Measurements from ENCODE around the gene CYSLTR2.

GRCh38 chr13:48618937-48619336, 34.8 kb upstream of the CYSLTR2 start:
- no peak for TF ChIP-seq RAD21 (IDR thresholded peaks at IDR 0.05; ENCODE audit: low read depth)
- TF ChIP-seq TAF1 (IDR thresholded peaks at IDR 0.05; ENCODE audit: low read depth), result no peak
- TF ChIP-seq EGR1 (IDR thresholded peaks at IDR 0.05), result no peak
- no peak for TF ChIP-seq MAX (IDR thresholded peaks at IDR 0.05)
- no peak for TF ChIP-seq REST (IDR thresholded peaks at IDR 0.05; ENCODE audit: low read depth)
- TF ChIP-seq CEBPB (IDR thresholded peaks at IDR 0.05), result no peak
- TF ChIP-seq CREB1 (IDR thresholded peaks at IDR 0.05; ENCODE audit: low read depth), result no peak
- TF ChIP-seq EP300 (IDR thresholded peaks at IDR 0.05; ENCODE audit: borderline replicate concordance), result no peak
